Skin of body (tissue), 2 donors: ENCODE measurements around the gene SNAP23. TPM values are rescaled to one million over a fixed set of nuclear protein-coding genes. Genes with fewer than 3 reads are reported as not detected.

ENCODE experiments used
- DNase-seq: peaks from one replicate; lab custom pipeline; 2025; lab: John Stamatoyannopoulos, UW
- total RNA-seq: library from RNA; depleted of rRNA; stranded (reverse); fragments of >200 nt; gene quantifications from one replicate; pipeline ENCODE4 v1.2.3, GENCODE V29; 2014

The SNAP23 gene
- total RNA-seq, result 58.8 TPM

- DNase-seq, result peak; percentile 96
These were observed at the start of gene SNAP23 for GRCh38 chr15:42495361-42496212. TSS of gene SNAP23 (plus strand) at chr15:42495634. CDS start at chr15:42511847, 16,213 bp downstream.

DNA sequence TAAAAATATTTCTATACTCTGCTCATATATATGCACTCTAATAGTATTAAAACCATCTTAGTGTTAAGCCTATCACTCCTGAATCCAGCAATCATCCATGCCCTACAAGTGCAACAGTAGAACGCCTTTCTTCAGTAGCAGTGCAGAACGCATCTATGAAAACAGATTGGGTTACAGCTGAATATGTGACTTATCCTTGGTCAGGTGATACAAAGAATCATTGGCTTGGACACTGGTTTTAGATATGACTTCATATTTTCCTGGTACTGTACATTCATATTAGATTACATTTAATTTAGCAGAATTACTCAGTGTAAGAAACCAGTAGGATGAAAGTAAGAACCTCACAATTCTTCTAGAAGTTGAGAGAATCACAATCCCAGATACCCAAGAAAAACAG is 47.8 kb upstream of the SNAP23 start:
- no peak for DNase-seq

DNA sequence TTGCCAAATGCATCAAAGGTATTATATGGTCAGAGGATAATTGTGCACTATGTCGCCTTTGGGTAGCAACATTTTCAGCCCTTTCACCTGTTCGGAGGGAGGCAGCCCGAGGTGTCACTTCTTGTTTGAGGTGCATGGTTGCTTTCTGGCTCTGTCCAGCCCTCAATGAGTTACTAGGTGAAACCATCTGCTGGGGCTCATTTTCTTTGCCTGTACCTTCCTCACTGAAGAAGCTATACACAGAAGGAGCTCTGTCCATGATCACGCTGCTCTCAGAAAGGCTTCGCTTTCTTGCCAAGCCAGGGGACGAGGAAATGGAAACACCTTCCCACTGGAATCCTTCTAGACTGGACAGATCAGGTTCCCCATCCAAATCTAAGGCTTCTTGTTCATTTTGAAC is 47.2 kb upstream of the SNAP23 start:
- no peak for DNase-seq

- no peak for DNase-seq
These were observed 45.5 kb upstream of the SNAP23 start for GRCh38 chr15:42449770-42450424.

GRCh38 chr15:42450425-42450790 is 45.0 kb upstream of the SNAP23 start:
- no peak for DNase-seq

DNA sequence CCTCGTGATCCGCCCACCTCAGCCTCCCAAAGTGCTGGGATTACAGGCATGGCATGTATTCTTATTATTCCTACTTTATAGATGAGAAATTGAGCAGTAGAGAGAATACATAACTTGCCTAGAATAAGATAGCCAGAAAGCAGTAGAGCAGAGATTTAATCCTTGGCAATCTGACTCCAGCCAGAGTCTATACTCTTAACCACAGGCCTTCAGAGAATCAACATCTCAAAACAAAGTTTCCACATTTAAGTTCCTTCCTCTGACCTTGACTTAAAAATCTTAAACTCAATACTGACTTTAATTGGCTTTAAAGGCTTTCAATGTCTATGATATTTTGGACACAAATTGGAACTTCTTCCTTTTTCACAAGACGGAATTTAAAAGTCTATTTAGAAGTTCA is 41.6 kb upstream of the SNAP23 start:
- DNase-seq, result no peak

- DNase-seq, result no peak
These were observed 38.9 kb upstream of the SNAP23 start for GRCh38 chr15:42456531-42456930.

GRCh38 chr15:42456971-42457370 is 38.5 kb upstream of the SNAP23 start:
- peak; percentile 37 for DNase-seq

DNA sequence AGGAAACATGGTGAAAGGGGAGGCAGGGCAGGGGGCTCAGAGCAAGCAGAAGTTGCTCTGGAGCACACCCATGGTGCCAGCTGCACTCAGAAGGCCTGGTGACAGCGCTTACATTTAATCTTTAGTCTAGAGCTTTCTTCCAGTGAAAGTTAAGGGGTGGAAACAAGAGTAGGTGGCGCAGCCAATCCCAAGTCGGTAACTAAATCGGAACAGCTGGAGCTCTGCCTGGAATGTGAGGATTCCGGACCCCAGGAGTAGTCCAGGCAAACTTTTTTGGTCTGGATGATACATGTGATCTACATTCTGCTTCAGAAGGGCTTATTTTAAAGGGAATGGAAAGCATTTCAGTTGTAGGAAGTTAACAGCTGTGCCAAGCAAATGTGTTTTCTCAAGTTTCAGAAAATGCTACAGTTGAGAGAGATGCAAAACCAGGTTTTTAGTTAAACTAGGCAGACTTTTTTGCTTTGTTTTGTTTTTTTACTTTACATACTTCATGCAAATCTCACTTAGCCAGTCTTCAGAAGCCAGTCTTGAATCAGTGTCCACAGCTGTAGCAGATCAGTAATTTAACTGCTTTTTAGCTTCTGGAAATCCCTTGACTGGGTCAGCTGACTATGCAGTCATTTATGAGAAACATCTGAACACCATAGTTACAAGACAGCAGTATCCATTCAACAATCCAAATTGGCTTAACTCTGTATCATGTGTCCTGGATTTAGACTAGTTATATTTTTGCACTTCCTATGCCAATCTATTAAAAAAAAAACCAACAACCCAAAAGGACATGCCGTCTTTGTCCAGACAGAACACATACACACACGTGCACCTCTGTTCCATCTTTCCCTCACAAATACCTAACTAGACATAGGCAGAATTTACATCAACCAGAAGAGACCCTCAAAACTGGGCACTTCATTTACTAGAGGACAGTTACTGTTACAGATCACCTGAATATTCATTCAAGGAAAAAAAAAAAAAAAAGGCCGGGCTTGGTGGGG is 37.7 kb upstream of the SNAP23 start:
- peak; percentile 99 for DNase-seq

DNA sequence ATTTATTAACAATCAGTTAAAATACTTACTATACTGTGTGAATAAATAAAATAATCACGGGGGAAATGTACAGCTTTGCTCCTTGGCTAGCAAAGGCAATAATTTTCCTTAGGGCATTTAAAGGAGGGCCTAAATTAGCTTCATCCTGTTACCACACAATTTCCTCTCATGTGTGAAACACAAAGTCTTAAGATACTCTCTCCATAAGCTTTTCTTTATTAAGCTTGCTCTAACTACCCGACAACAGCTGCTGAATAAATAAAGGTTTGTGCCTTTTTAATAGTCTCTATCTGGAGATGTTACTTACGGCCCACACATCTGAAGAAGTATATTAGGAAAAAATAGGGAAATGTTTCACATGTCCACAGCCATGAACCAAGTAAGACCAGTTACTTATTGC is 34.2 kb upstream of the SNAP23 start:
- peak; percentile 18 for DNase-seq

- no peak for DNase-seq
These were observed 29.7 kb upstream of the SNAP23 start for GRCh38 chr15:42465520-42466259.

GRCh38 chr15:42471002-42471401 is 24.4 kb upstream of the SNAP23 start:
- no peak for DNase-seq

GRCh38 chr15:42474827-42475226 is 20.6 kb upstream of the SNAP23 start:
- no peak for DNase-seq

DNA sequence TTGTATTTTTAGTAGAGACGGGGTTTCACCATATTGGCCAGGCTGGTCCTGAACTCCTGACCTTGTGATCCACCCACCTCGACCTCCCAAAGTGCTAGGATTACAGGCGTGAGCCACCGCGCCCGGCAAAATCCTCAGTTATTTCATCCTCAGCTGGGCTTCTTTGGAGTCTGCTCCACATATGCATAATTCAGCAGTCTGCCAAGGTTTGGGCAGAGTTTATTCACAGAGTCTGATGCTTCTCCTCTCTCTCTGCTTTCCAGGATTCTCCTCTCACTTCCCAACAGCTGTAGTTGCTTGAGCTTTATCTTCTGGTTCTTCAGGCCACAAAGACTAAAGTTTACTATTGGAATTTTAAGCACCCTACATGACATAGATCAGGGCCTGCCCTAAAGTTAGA is 12.7 kb upstream of the SNAP23 start:
- DNase-seq, result no peak

- no peak for DNase-seq
These were observed 11.8 kb upstream of the SNAP23 start for GRCh38 chr15:42483677-42484076.

GRCh38 chr15:42490291-42490670 is 5.2 kb upstream of the SNAP23 start:
- no peak for DNase-seq

GRCh38 chr15:42490671-42491538 is 4.5 kb upstream of the SNAP23 start, which contains the start of gene ZNF106:
TSS of gene ZNF106 (minus strand) at chr15:42491141. CDS start at chr15:42472289, 18,852 bp downstream.
- DNase-seq, result peak; percentile 92

DNA sequence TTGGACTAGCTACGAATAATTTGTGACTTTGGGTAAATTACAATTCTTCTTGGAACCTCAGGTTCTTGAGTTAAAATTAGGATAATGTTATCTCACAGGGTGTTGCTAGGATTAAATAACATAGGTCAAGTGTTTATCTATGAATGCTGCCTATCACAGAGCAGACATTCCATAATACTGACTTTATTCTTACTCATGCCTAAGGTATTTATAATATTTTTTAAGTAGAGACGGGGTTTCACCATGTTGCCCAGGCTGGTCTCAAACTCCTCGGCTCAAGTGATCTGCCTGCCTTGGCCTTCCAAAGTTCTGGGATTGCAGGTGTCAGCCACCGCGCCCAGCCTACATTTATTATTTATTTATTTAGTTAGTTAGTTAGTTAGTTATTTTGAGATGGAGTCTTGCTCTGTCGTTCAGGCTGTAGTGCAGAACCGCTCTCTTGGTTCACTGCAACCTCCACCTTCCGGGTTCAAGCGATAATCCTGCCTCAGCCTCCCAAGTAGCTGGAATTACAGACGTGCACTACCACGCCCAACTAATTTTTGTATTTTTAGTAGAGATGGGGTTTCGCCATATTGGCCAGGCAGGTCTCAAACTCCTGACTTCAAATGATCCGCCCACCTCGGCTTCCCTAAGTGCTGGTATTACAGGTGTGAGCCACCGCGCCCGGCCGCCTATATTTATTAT is 3.8 kb upstream of the SNAP23 start:
- no peak for DNase-seq

DNA sequence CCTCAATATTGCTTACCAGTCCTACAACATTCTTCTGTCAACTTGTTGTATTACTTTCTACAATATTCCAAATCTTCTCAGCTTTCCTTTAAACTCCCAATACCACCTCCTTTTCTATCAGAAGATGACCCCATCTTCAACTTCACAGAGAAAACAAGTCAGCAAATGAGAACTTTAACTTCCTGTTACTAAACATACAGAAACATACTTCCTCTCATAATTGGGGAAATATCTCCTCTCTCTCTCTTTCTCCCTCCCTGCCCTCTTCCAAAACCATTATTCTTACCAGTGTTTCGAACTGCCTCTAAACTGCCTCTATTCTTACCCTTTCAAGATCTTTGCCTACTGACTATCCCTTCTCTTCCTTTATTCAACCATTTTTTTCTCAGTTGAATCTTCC is 1.8 kb upstream of the SNAP23 start:
- no peak for DNase-seq
